HG03159 (cell line): ENCODE results near the gene DNASE1.
"Not testable (repeated sequence)": the region's sequence is repeated elsewhere in the genome, so short reads cannot be mapped to it uniquely, and the experiment has no call there.

ENCODE experiments used
- ATAC-seq: cut with Tn5 transposase; IDR thresholded peaks from one replicate; pipeline ENCODE4 v1.9.1; 2021; ENCODE audit warnings: mild to moderate bottlenecking, moderate library complexity; ENCODE audit not compliant: unreplicated experiment

DNASE1 gene

DNA sequence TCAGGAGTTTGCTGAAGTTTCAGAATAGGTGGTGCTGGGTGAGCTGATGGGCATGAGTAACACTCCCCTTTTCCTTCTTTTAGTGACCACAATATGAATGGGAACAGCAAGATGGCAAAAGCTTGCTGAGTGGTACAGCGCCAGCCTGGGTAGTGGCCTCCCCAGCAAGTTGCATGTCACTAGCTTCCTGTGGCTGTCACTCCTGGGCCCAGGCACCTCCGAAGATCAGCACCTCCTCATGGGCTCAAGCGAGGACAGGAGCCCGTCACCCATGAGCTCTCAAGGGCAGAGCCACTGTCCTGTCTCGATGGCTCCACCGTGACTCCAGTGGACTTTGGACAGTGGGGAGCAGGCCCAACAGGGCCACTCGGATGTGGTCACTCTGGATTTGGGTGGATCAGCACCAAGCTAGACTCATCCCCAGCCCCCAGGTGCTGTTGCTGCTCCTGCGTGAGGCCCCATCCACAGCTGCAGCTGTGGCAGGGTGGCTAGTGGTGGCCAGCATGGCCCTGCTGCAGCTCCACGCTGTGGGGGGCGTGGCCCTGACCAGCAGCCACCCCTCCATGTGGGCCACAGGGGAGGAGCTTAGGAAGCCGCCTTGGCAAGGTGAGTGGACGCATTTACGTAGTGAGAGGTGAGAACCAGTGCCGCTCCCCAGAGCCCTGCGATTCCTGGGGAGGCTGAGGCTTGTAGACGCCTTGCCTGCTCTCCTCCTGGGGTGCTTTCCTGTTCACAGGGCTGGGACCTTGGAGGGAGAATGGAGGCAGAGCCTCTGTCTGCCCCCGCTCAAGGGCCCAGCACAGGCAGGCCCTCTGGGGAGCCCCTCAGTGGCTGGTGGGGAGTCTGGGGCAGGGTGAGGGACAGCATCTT is 13.6 kb upstream of the DNASE1 start:
- ATAC-seq: no peak

DNA sequence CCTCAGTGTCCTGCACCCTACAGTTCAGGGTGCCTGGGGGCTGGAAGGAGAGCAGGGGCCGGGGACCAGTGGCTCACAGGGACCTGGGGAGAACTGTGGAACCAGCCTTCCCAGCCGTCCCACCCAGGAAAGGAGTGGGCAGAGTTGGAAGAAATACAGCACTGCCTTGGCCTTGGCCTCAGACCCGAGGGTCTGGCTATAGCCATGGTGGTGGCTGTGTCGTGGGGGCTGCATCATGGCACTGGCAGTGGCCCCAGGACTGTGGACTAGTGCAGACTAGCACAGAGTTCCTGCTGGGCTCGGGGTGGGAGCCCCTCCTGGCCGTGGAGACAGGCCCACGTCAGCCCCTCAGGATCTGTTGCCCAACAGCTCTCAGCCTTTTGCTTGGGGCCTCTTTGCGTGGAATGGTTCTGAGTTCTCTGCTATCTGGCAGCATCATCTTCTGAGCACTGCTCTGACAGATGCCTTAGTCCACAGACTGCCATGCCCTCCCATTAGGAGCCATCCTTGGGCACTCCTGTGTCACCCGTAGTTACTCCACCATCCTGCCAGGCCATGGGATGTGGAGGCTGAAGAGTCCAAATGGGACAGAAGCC is 12.6 kb upstream of the DNASE1 start:
- no peak for ATAC-seq

DNA sequence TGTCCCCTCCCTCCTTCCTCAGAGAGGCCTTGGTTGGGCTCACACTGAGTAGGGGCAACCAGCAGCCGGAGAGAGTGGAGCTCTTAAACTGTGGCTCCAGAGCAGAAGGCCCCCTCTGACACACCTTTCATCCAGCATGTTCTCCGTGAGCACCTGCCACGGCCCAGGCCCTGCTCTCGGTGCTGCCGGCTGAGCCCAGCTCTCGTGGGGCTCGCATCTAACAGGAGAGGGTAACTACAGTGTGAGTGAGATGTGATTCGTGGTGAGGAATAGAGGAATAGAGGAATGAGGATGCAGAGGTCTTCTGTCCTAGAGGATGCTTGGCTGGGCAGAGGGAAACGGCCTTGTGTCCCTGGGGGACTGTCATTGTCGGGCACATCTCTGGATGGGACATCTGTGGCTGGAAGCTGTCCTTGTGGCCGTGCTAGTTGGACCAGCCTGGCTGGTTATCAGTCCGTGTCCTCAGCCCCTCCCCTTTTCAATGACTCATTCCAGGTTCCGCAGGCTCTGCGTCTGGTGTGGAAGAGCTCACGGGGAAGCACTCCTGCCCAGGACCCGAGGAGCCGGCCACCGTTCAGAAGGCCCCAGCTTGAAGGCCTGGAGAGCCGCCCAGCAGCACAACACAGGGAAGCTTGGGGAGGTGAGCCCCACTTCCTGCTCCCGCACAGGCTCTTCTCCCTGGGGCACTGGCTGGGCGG is 11.9 kb upstream of the DNASE1 start:
- no peak for ATAC-seq

DNA sequence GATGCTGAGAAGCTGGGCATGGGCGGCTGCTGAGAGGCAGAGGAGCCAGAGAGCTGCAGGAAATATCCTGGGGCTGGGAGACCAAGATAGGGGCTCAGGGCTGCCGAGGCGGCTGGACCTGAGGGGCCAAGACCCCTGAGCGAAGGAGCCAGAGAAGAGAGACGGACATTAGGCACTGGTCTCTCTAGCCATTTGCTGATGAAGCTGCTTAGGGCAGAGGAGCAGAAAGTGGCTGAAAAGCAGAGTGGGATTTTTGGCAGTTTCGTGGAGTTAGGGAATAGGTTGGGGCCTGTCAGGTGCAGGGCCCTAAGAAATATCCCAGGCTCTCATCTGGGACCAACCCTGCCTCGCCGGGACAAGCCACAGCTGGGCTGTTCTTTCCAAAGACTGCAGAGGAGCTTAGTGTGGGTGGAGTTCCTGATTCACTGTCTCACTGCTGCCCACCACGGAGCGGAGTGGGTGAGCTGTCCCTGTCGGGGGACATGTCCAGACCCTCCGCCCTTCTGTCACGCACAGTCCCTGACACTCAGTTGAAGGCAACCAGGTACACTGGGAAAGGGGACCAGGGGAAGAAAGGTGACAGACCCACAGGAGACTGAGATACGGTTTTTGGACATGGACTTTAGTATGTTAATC is 11.3 kb upstream of the DNASE1 start:
- no peak for ATAC-seq

DNA sequence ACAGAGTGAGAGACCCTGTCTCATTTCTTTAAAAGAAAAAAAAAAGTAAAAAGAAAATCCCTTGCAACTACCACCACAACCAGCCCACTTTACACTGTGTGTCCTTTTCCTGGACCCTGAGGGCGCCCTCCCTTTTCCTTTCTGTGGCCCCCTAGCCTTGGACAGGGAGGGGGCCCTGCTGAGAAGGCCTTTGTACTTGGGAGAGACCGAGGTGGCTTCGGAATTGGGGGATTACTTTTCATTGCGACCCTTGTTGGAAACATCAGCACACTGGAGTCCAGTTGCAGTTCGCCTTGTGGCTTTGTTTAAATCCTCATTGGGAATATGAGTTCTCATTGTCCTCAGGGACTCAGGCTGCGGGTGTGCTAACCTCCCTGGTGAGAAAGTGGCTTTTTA is 9.4 kb upstream of the DNASE1 start:
- ATAC-seq: no peak

DNA sequence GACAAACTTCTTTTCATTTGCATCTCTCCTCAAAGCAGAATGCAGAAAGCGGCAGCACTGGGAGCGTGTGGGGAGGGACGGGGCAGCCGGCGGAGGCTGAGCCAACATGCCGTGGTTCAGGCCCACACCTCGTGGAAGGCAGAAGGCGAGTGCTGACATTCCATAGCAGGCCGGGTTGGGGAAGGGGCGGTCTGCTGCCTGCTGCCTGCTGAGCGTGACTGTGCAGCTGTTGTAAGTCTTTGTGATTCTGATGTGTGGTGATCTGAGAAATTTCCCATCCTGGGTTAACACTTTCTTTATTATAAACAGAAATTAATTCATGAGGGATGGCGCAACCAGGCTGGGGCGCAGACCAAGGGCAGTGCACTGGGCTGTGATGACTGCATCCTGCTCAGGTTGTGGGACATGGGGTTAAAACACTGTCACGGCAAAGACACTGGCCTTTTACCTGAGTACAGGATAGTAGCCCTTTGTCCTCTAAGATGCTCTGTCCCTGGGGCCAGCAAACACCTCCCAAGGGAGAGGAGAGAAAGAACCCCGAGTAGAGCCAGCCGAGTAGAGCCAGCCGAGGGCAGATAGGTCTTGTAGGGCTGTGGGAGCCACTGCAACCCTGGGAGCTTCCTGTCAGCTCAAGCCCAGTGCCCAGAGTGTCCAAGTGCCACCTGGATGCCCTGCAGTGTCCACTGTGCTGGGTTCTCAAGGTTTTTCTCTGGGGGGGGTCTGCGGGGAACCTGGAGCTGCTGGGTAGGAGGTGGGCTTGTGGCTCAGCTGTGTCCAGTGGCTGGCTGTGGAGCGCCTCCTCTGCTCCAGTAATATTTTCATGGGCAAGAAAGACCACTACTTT is 8.8 kb upstream of the DNASE1 start:
- ATAC-seq: no peak

DNA sequence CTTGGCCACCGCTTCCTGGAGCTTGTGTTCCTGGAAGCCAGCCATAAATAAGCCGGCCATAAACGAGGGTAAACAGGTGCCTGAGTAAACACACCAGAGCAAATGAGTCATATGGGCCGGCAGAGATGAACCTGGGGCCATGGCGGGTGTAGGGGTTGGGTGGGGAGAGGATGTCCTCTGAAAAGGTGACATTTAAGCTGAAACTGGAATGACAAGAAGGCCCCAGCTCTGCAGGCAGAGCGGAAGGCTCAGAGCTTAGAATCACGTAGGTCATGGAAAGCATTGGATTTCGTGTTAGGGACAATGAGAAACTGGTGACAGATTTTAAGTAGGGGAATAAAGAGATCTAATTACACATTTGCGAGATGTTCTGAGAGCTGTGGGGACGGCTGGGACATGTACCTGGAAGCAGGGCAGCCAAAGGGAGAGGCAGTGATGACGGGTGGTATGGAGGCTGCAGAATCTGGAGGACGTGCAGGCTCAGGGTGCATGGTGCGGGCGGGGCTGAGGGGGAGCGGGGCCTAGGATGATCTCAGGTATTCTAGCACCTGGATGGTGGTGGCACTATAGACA is 8.1 kb upstream of the DNASE1 start:
- ATAC-seq: no peak

DNA sequence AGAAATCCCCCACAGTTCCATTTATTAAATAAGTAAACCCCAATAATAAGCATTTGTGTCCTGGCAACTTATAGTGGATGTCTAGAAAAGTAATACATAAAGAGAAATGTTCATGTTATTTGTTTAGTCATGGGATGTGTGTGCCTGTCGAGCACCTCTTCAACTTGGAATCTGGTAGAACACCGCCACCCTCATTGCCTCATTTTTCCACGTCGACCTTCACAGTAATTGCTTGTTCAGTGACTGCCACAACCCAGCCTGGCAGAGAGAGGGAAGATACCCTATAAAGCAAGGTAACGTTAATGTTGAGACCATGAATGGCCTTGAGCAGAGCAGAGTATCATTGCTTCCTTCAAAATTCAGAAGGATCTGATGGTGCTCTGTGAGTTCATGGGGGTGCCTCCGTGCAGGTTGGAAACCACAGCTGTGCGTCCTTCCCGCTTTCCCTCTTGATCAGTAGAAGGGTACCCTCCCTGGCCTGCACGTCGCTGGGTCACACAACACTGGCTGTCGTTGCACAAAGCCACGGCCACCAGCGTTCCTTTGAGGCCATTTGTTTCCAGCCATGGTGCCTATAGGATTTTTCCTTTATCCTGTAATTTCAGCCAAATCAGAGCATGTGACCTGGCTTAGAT is 3.7 kb upstream of the DNASE1 start:
- no peak for ATAC-seq

DNA sequence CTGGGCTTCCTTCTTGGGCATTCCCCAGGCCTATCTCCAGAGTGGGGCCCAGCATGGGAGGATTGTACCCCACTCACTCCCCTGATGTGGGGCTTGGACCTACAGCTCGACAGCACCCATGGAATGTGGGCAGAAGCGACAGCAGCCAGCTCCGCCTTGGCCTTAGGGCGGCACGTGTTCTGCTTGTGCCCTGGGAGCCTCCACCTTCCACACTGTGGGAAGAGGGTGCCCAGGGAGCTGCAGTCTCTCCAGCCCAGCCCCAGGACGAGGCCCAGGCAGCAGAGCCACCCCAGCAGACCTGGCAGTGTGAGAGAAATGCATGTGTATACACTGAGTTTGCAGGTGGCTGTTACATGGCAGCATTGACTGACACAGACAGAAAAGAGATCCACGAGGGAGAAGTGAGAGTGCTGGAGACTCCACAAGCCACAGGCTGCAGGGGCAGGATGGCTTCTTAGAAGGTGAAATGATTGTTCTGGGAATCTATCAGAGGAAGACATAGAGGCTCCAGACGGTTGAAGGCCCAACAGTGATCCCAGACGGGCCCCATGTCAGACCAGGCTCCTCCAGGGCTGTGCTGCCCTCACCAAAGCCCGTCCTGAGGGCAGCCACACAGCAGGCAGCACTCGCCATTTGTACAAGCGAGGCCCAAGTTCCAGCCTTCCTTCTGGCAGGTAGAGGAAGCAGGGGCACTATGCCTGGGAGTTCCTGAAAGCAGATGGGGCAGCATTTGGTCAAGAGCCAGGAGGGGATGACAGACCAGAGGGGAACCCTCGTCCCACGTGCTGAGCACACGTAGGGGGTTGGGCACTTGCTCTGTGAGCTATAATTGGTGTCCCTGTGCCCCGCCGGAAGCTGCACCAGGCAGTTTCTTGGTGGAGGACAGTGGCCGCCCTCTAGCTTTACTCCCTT is 2.8 kb upstream of the DNASE1 start:
- no peak for ATAC-seq

DNA sequence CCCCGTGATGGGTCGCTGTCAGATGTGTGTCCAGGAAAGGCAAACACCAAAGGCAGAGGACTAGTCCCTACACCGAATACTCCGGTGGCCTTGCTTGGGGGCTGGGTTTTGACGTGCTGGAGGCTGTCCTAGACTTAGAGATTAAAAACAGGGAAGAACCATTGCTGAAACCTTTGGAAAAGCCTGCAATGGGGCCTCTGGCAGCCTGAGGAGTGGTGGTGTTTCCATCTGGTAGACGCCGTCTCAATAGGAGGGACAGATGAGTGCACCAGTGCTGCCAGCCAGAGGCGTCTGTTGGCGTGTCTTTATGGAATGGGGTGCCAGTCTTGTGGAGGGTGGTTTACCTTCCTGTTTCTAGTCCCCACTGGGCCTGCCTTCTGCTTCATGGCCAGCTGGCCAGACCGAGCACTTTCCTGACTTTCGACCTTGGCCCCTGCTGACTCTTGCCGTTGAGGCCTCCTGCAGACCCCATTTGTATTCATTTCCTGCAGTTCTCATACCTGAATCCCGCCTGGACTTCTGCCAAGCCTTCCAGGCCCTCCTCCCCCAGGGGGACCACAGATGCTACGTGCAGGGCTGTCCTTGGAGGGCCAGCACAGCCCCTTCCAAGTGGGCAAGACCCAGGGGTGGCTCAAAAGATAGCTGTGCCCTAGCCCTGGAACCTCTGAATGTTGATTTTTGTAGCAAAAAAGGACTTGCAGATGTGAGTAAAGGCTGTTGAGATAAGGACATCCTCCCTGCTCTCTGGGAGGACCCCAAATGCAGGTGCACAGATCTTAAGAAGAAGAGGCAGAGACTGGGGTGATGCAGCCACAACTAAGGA is 1.9 kb upstream of the DNASE1 start:
- ATAC-seq: no peak

DNA sequence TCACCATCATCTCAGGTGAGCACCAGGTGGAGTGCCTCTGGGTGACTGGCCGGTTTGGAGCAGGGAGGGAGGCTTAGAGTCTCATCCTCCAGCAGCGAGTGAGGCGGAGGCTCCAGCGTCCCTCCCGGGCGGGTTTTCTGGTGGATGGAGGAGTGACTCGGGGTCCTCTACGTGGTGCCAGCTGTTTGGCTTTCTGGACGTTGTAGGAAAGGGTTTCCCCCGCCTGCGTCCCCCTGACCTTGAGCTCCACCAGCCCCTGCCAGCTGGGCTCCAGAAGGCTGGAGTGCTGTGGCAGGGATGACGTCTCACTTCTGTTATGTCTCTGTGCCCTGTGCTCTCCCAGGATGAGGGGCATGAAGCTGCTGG is 522 bp downstream of the DNASE1 start:
- ATAC-seq: no peak

DNA sequence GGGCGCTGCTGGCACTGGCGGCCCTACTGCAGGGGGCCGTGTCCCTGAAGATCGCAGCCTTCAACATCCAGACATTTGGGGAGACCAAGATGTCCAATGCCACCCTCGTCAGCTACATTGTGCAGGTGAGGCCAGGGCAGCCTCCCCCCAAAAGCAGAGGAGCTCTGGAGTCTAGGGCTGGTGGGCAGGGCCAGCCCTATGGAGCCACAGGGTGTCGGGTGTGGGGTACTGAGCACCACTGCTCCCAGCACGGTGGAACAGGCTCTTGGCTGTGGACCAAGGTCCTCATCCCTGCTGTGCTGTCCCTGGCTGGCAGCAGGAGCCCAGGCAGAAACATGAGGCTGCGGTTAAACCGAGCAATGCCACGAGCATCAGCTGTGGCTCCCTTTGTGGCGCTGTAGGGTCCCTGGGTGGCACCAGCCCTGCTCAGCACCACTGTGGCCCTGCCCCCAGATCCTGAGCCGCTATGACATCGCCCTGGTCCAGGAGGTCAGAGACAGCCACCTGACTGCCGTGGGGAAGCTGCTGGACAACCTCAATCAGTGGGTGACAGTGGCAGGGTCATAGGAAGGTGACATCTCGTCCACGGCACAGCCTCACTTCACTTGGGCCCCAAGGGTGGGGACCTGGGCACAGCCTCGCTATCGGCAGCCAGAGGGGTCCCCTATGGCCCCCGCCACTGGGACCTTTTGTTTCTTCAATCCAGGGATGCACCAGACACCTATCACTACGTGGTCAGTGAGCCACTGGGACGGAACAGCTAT is 1.1 kb downstream of the DNASE1 start:
- no peak for ATAC-seq

DNA sequence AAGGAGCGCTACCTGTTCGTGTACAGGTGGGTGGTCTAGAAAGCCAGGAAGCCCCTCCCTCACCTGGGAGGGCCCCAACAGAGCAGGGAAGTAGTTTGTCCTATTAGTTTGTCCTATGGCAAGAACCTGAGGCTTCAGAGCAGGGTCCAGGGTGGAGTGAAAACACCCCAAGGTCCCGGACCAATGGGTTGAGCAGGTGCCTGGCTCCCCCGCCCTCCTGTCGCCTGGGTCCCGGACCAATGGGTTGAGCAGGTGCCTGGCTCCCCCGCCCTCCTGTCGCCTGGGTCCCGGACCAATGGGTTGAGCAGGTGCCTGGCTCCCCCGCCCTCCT is 1.6 kb downstream of the DNASE1 start:
- not testable (repeated sequence) for ATAC-seq

DNA sequence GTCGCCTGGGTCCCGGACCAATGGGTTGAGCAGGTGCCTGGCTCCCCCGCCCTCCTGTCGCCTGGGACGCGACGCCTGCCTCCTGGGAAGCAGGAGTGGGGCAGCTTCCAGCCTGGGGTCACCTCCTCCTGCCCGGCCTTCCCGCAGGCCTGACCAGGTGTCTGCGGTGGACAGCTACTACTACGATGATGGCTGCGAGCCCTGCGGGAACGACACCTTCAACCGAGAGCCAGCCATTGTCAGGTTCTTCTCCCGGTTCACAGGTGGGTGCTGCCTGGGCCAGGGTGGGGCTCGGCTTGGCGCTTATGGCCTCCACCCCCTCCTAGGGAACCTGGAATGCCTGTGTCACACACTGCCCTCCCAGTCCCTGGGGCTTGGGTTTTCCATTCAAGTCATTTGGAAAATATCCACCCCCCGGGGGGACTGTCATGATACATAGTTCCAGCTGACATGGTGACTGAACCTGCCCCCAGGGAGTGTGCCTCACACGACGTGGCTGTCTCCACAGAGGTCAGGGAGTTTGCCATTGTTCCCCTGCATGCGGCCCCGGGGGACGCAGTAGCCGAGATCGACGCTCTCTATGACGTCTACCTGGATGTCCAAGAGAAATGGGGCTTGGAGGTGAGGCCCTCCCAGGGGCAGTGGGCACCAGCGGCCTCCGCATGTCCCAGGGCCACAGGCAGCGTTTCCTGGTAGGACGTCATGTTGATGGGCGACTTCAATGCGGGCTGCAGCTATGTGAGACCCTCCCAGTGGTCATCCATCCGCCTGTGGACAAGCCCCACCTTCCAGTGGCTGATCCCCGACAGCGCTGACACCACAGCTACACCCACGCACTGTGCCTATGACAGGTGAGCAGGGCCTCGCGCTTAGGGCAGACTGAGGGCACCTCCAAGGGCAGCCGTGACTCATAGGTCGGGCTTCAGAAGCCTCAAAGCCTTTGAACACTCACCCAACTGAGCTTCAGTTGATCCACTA is 2.3 kb downstream of the DNASE1 start:
- no peak for ATAC-seq

DNA sequence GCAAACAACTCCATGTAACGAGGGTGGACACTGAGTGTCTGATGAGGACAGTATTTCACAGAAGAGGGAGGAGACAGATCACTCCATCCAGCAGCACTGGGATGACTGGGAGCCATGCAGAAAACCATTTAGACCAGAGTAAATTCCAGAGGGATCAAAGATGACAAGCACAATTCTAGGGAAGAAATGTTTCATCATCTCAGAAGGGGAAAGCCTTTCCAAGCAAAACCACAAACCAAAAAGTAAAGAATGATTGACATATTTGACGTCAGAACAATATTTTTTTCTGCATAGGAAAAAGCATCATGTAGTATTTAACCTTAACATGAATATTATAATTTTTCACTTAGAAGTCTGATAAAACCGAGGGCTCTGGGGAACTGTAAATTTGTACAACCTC is 4.8 kb downstream of the DNASE1 start:
- ATAC-seq: no peak

DNA sequence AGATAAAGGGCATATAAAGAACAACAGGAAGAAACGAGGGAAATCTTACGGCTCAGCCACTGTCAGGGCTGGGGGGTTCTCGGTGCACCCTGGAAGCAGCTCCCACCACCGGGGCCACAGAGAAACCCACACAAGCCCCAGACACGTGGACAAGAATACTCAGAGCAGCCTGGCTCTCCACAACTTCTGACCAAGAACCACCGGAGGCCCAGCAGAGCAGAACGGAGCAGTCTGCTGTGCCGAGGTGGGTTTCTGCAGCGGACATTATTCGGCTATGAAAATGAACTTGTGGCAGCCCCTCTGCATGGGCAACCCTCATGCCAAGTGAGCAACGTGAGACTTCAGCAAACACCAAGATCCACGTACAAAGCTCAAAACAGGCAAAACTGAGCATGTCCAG is 6.8 kb downstream of the DNASE1 start:
- no peak for ATAC-seq
